Measurements from ENCODE around the gene CTNND2. TPM values are rescaled to one million over a fixed set of nuclear protein-coding genes. Genes with fewer than 3 reads are reported as not detected.

The CTNND2 gene
- total RNA-seq, 1 experiment from 2014 or later: 7.0 TPM

- no peak overlapping the region for H3K14ac ChIP-seq (ENCODE audit: insufficient read depth, low read length)
- no peak overlapping the region for H3K27ac ChIP-seq (ENCODE audit: insufficient read length, low read depth, low read length)
- no peak overlapping the region for H2AFZ ChIP-seq (ENCODE audit: low read length)
- no peaks in the 10 kb centered on the region for H3K4me1 ChIP-seq (ENCODE audit: insufficient read depth, low read length)
- no peak overlapping the region for H2AK5ac ChIP-seq (ENCODE audit: insufficient read length, low read length)
- Mint-ChIP-seq H3K9me3 (no peaks in the 10 kb centered on the region), H3K36me3 (ENCODE audit: insufficient read depth in 1 of 3, low read depth in 3 of 3) (no peaks in the 10 kb centered on the region), H3K4me1 (peaks cover 0 to 4% of the 10 kb centered on the region in 2 experiments; a peak in 2 of 4 replicates), H3K4me3 (no peak overlapping the region), H3K27ac (no peak overlapping the region), H3K27me3 (ENCODE audit: low read depth) (no peaks in the 10 kb centered on the region)
- no CpG with 5 or more reads among the region's 5 CpGs for WGBS (ENCODE audit: extremely low coverage, insufficient read length, low lambda C conversion rate)
- H3K27me3 ChIP-seq (ENCODE audit: insufficient read depth, low read length): no peaks in the 10 kb centered on the region
- H2BK12ac ChIP-seq (ENCODE audit: insufficient read length, low read depth, low read length): no peak overlapping the region
- no peaks in the 10 kb centered on the region for H3K79me2 ChIP-seq (ENCODE audit: insufficient read depth, low read length)
- no peaks in the 10 kb centered on the region for H4K20me1 ChIP-seq (ENCODE audit: control insufficient read depth, insufficient read depth, insufficient read length)
- no peak overlapping the region for H3K4ac ChIP-seq (ENCODE audit: low read depth, low read length)
- no peak overlapping the region for H3K23ac ChIP-seq (ENCODE audit: insufficient read length, low read depth, low read length)
- H4K5ac ChIP-seq (ENCODE audit: insufficient read length, low read depth, low read length): no peak overlapping the region
- no peak overlapping the region for H2BK20ac ChIP-seq (ENCODE audit: low read depth, low read length, poor library complexity, severe bottlenecking)
- H2BK5ac ChIP-seq (ENCODE audit: insufficient read length, low read length): no peak overlapping the region
- DNase-seq: no peak
- no peak overlapping the region for H3K18ac ChIP-seq (ENCODE audit: insufficient read length, low read depth, low read length)
- no peak for TF ChIP-seq CTCF (conservative IDR thresholded peaks at IDR 0.05)
- no peak overlapping the region for H3K9ac ChIP-seq (ENCODE audit: extremely low read depth, insufficient read length, low read length)
- H3K23me2 ChIP-seq (ENCODE audit: insufficient read length, low read depth, low read length, poor library complexity, severe bottlenecking): no peaks in the 10 kb centered on the region
- no peaks in the 10 kb centered on the region for H3K9me3 ChIP-seq (ENCODE audit: control insufficient read depth, low read depth, low read length)
- no peak overlapping the region for H4K91ac ChIP-seq (ENCODE audit: insufficient read length, low read depth, low read length)
- no peaks in the 10 kb centered on the region for H3K79me1 ChIP-seq (ENCODE audit: insufficient read depth, low read depth, low read length, poor library complexity, severe bottlenecking)
- H2BK120ac ChIP-seq (ENCODE audit: low read depth, low read length, poor library complexity, severe bottlenecking): no peak overlapping the region
- H4K8ac ChIP-seq (replicated peaks; ENCODE audit: insufficient read length, low read depth, low read length): no peak overlapping the region
- H3K4me2 ChIP-seq (ENCODE audit: insufficient read depth, insufficient read length, low read length): no peak overlapping the region
- no peak overlapping the region for H3K56ac ChIP-seq (ENCODE audit: insufficient read length, low read depth, low read length)
- no peak overlapping the region for H3T11ph ChIP-seq (ENCODE audit: low read length)
- H2BK15ac ChIP-seq (ENCODE audit: low read depth, low read length): no peak overlapping the region
Measured at GRCh38 chr5:11258001-11258400, 646.2 kb downstream of the CTNND2 start.
